Fibroblast of peridontal ligament (primary cell): ENCODE results near the gene LRRC32.

Experiments used
- DNase-seq: peaks from one replicate; pipeline ENCODE4 v3.0.0-alpha.2; 2010; ENCODE audit errors: extremely low read depth

LRRC32 gene

DNA sequence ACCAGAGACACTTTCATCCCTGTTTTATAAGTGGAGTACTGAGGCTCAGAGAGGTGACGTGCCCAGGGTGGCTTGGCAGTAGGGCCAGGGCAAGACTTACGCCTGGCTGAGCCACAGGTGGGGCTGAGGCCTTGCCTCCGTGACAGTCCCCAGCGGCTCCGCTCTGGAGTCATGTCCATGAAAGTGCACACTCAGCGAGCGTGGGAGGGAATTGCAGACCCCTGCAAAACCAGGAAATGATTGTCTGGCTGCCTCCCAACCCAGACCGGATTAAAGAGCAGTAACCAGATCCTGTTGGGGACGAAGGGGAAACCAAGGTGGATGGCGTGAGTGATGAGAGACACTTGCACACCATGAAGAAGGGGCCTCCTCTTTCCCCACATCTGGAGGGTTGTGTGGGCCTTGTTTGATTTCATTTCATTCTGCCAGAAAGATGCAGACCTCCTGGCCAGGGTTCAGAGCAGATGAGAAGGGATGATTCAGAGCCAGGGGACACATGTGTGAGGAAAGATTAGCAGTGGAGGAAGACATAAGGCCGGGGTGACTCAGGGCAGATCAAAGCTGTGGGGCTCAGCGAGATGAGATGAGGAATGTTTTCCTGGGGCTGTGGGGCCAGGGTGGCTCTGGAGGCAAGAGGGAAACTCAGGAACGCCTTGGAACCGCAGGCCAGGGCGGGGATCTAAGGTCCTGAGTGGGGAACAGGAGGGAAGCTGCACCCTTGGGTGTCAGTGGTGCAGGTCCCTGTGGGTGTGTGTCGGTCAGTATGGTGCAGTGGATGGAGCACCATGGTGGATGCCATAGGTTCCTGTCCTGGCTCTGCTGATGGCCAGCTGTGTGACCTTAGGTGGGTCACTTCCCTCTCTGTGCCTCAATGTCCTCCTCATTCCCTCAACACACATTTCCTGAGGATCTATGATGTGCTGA lies 29.9 kb upstream of the LRRC32 start:
- DNase-seq, result peak; percentile 86

DNA sequence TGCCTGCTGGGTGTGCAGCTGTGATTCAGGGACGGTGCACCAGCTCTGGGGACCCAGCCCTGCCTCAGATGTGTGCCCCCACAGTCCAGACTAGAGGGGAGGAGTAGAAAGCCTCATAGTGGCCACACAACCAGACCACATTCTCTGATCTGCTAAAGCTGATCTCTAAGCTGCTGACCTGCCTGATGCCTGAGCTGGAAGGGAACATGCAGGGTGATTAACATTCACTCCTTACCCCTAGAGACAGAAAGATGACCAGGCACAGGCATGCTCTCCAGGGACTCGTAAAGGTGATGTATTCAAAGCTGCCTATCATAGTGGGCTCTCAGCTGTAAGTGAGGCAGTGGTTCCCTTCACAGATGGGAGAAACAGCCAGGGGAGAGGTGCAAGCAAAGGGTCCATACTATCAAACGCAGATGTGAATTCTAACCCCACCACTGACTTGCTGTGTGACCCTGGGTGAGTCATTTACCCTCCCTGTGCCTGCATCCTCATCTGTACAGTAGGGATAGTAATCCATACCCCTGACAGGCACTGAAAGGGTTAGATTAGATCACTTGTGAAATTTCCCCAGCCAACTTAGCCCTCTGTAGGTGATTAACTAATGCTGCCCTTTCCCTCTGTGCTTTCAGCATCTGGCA lies 29.0 kb upstream of the LRRC32 start:
- no peak for DNase-seq

DNA sequence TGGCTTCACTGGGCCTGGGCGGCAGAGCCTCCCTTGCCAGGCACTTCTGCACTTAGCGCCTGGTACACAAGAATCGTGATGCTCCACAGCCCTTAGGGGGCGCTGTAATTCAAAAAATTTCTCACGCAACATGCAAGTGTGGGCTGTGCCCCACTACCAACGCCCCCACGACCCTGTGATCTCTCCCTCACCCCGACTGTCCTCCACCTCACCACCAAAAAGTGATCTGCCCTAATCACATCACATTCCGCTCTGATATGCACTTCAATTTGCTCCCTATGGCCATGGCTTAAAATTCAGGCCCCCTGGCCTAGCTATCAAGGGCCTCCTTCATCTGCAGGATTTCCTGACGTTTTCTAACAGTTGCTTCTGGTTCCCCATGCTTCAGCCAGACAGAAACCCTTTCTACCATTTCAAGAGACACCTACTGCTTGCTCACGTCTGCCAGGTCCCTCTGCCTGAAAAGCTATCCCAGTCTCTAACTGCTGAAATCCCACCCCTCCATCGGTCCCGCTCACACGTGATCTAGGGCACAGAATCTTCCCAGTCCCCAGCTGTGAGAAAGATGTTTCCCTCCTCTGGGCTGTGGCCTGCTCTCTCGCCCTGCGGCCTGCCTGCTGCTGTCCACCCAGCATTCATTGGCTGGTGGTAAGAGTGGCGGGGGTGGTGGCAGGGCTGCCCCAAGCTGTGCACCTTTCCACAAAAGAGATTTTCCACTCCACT lies 27.9 kb upstream of the LRRC32 start:
- DNase-seq, result no peak

DNA sequence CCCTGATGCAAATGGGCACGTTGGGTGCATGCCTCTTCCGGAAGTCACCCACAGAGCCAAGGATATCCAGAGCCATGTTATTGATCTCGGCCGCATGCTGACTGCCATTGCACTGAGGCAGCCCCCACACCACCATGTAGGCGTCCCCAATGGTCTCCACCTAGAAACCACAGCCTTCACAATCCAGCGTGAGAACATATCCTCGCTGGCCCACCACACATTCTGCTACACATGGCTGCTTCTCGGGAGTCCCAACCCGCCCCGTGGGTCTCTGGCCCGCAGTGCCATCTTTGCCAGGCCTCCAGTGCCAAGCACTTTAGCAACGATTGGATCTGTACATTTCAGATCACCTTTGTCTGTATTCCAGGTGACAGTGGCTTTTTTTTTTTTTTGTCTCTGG lies 26.2 kb upstream of the LRRC32 start:
- DNase-seq, result no peak

DNA sequence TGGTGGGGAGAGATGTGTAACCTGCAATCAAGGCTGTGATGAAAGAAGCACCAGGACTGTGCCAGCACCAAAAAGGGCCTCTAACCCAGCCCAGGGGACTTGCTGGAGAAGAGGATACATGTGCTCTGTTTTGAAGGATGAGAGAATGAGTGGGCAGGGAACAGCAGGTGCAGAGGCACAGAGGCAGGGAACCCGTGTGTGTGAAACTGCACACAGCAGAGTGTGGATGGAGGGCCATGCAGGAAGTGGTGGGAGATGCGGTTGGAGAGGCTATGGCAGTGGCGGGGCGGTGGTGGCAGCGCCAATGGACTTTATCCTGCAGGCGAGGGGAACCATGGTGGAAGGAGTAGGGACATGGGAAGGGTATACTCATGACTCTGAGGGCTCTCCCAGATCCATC lies 25.2 kb upstream of the LRRC32 start:
- no peak for DNase-seq

DNA sequence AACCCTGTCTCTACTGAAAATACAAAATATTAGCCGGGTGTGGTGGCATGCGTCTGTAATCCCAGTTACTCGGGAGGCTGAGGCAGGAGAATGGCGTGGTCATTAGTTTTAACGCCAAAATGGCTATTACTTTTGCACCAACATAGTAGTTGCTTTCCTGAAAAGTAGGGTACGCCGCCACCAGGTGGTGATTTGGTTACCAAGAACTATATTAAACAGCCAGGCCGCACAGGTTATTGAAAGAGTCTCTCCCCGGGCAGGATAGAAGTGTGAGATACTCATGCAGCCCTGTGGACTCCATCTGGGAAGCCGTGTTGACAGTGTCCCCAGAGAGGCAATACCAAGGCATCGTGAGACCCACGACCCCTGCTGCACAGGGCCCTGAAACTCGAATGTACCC lies 24.6 kb upstream of the LRRC32 start:
- DNase-seq, result no peak

DNA sequence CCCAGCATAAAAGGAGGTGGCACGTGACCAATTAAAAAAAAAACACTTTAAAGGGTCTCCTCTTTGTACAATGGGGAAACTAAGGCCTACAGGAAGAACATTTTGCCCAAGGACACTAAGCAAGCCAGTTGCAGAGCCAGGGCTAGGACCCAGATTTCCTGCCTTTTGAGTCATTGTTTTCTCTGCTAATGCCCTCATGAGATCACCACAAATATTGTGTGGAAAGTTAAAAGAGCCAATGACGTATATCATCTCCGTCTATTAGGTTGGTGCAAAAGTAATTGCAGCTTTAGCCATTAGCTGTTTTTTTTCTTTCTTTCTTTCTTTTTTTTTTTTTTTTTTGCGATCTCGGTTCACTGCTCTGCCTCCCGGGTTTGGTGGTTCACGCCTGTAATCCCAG lies 24.1 kb upstream of the LRRC32 start:
- peak; percentile 77 for DNase-seq

DNA sequence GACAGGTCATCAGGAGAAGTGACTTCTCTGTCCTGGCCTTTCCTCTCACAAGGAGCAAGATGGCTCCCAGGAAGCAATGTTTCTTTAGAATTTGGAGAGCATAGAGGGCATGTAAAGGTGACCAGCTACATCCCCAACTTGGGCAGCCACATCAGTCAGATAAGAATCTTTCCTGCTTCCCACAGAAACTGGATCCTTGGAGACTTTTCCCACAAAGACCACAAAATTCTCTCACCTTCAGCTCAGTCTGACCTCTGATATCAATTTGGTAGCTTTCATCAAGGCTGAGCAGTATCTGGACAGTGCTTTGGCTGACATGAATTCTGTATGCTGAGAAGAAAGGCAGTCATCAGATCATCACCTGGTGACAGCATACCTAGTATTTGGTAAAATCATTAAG lies 23.3 kb upstream of the LRRC32 start:
- no peak for DNase-seq

DNA sequence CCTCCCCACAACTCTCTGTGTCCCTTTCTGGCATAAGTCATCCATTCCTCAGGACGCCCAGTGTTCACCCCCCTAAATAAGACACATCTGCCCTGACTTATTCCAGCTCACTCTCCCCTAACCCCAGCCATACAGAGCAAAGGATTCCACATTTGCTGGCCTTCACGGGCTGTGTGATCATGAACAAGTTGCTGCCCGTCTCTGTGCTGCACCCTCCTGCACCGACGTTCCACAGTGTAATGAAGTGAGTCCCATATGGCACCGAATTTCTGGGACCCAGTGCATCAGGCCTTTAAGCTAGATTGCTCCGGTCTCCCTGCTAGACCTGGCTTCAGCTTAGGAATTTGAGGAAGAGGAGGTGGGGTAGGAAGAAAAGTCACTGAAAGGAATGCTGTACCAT lies 22.4 kb upstream of the LRRC32 start:
- no peak for DNase-seq

DNA sequence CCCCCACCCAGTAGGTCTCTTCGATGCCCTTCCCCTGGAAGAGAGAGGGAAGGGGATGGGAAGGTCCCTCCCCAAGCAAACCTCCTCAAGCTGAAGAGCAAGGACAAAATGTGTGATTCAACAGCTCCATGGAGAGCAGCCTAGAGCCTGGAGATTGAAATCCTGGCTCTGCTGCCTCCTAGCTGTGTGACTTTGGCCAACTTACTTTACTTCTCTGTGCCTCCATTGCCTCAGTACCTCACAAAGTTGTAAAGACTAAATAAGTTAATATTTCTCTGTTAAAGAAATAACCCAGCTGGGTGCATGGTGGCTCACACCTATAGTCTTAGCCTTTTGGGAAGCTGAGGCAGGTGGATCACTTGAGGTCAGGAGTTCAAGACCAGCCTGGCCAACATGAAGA lies 21.1 kb upstream of the LRRC32 start:
- no peak for DNase-seq

DNA sequence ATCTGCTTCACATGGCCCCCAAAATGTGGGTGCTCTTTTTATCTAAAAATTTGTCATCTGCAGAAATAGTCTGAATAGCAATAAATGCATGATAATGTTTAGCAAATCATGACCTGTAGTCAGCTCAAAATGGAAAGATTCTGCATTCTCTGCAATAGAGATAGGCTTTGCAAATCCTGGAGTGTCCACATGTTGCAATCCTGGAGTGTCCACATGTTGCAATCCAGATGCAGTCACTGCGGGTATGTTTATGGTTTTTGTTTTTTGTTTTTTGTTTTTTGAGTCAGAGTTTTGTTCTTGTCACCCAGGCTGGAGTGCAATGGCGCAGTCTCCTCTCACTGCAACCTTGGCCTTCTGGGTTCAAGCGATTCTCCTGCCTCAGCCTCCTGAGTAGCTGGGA lies 20.2 kb upstream of the LRRC32 start:
- peak; percentile 75 for DNase-seq

DNA sequence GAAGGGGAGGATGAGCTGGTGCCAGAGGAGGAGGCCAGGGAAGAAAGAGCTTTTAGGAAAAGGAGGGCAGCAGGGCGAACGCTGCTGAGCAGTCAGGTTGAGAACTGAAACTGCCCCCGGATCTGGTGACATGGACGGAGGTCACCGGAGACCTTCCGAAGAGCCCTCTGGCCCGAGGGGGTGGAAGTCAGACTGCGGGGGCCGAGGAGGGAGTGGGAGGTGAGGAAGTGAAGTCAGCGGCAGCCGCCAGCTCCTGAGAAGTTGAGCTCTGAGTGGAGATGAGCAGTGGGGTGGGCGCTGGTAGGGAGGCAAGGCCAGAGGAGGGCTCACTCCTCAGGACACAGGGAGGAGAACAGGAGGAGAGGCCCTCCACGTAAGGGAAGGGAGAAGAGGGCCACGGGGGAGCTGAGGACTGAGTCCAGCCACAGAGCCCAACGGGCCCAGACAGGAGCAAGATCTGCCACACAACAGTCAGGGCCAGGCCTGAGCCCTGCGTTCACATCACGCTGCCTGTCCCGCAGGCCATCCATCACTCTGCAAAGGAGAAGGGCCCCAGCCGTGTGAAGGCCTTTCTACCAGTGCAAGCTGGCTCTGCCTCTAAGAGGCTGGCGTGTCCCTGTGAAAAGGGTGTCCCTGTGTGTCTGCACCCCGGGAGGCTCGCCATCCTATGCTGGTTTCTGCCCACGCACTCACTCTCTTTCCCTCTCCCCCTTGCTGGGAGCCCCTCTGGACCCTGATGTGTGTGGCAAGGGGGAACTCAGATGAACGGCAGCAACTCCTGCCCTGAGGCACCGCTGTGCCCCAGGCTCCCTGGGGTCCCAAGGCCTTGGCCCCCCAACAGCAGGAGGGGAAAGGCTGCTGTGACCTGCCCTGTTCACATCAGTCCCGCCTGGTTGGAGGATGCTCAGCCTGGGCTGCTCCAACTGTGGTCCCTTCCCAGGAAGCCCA lies 19.0 kb upstream of the LRRC32 start:
- no peak for DNase-seq

DNA sequence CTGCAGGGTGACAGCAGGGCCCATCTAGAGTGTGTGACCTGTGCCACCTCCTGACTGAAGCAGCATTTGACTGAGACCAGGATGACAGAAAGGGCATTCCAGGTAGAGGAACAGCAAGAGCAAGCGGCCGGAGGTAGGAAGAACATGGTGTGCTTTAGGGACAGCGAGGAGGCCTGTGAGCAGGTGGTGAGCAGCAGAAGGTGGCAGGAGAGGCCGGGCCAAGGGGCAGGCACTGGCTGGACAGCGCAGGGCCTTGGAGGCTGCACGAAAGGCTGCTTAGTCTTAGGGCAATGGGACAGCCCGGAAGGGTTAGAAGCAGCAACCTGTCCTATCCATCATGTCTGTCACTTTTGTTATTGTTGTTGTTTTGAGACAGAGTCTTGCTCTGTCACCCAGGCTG lies 17.6 kb upstream of the LRRC32 start:
- no peak for DNase-seq

DNA sequence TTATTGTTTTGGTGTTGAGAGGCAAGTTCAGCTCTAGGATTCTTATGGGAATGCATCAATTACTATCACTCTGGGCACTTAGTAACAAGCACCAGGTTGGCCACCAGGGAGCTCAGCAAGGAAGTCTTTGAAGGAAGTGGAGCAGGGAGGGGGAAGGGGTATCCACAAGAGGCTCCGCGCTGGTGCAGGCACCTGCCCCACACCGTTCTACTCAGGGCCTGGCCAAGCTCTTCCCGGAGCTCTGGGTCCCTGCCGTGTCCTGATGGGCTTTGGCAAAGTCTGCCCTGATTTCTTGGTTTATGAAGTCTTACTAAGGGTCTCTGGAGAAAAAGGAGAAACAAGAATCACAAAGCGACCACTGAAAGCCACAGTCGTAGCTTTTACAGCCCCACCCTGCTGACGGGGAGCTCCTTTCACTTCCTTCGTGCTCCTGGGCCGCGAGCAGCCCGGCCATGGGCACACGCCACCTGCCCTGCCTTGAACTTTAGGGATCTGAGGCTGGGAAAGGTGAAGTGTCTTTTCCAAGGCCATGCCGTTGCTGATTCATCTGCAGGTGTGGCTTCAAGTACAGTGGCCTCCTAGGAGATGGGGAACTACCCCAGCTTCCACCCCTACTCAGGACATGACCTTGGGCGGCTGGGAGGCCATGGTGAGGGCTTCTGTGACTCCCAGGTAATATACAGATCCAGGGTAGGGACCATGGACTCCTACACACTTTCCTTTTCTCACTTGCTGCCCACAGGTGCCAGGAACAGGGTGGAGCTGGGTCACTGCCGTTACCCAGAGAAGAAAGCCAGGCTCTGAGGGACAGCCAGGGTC lies 15.9 kb upstream of the LRRC32 start:
- DNase-seq, result no peak

DNA sequence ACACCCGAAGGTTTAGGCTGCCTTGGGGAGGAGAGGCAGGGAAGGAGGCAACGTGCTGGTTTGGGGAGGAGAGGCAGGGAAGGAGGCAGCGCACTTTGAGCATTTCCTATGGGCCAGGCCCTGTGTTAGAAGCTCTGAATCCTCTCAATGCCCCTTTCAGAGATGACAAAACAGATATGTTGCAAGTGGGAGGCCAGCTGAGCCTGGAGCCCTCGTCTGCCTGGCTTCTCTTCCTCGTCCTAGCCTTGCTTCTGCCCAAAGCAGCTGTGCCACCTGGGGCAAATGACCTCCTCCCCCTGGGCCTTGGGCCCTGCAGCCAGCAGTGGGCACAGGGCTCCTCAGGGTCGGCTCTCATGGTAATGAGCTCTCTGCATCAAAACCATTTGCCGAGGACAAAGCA lies 15.3 kb upstream of the LRRC32 start:
- no peak for DNase-seq

DNA sequence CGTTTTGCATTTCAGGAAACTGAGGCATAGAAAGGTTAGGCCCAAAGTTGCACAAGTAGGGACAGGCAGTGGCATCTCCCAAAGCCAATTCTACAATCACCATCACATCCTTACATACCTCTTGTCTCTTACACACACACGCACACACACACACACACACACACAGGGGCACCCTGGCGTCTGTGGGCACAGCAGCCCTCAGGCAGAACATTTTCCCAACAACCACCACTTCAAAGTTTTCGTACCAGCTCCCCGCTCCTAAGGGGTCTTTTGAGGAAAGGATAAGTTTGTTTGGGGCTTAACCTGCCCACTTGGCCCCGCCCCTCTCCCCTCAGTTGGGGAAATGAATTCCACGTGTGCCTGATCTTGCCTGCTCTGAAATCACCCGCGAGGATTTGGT lies 14.7 kb upstream of the LRRC32 start:
- no peak for DNase-seq

DNA sequence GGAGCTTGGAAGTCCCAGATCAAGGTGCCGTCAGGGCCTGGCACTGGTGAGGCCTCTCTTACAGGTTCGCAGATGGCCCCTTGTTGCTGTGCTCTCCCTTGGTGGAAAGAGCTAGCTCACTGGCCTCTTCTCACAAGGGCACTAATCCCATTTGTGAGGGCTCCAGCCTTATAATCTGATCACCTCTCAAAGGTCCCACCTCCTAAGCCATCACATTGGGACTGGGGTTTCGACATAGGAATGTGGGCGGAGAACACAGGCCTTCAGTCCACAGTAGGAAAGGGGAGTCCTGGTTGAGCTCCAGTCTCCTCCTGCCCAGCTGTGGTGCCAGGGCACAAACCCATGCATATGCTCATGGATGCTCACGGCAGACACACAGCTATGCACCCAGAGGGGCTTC lies 14.0 kb upstream of the LRRC32 start:
- DNase-seq, result no peak

DNA sequence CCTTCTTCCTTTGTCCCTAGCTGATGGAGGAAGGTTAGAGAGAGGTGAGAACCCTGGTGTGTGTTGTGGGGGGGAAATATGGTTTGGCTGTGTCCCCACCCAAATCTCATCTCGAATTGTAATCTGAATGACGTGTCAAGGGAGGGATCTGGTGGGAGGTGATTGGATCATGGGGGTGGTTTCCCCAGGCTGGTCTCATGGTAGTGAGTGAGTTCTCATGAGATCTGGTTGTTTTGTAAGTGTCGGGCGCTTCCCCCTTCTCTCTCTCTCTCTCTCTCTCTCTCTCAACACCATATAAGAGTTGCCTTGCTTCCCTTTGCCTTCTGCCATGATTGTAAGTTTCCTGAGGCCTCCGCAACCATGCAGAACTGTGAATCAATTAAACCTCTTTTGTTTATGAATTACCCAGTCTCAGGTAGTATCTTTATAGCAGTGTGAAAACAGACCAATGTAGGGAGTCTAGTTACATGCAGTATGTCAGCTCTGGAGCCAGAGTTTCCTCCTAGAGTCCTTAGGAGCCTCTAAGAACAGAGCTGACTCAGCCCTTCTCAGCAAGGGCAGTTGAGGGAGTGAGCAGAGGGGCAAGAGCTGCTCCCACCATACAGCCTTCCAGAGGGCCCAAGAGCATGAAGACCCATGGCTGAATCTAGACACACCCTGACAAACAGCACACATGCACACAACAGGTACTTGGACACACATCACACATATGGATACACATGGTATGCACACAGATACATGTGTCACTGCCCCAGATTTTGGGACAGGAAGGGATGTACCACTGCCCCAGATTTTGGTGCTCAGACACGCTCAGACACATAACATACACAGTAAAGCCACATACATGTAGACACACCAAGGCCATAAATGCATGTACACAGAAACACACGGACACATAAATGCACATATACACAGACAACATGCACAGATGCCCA lies 12.9 kb upstream of the LRRC32 start:
- no peak for DNase-seq

DNA sequence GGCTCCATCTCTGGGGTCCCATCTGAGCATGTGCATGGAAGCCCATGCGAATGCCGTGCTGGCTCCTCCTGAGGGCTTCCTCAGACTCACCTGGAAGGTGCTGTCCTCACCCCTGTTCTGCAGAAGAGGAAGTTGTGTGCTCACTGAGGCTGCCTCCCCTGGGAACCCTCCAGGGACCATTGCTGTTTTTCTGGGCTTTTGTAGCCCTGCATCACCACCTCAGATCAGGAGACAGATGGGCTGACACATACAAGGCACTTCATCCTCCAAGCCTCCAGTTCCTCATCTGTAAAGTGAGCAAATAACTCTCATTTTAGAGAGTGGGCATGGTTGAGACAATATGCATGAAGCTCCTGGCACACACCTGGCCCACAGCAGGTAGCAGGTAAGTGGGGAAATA lies 12.1 kb upstream of the LRRC32 start:
- no peak for DNase-seq

DNA sequence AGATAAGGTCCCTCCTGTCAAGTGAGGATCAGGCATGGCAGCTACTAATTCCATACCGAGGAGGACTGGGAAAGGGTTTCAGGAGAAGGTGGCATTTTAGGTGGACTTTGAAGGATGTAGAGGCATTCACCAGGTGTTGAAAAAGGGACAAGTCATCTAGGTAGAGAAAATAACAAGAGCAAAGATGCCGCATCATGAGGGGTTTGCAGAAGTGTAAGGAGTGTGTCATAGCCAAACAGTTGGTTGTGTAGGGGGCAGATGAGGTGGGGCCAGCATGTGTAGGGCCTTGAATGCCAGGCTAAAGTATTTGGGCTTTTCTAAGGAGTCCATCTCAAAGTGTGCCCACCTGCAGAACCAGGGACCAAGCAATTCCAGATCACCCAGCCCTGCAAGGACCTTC lies 11.6 kb upstream of the LRRC32 start:
- DNase-seq, result no peak
